Measurements from ENCODE around the gene OSBPL2.

GRCh38 chr20:62282103-62282502, 43.8 kb downstream of the OSBPL2 start:
- no peak for TF ChIP-seq POLR2A (IDR thresholded peaks at IDR 0.05)
- no peak for TF ChIP-seq CTCF (IDR thresholded peaks at IDR 0.05)
